Measurements from ENCODE around the gene GPNMB.

- TF ChIP-seq CTCF (IDR thresholded peaks at IDR 0.05): no peak
- no peak for TF ChIP-seq POLR2A (IDR thresholded peaks at IDR 0.05)
- TF ChIP-seq EP300 (IDR thresholded peaks at IDR 0.05): no peak
- no peak for TF ChIP-seq POLR2AphosphoS5 (IDR thresholded peaks at IDR 0.05)
Measured at GRCh38 chr7:23315366-23315765, 68.8 kb downstream of the GPNMB start.

All from gastroesophageal sphincter (tissue), 3 donors.